ENCODE data around the gene PLXNA3.
A peak's percentile ranks its signal among the peaks of the same experiment; 100 is the strongest.

The PLXNA3 gene

DNA sequence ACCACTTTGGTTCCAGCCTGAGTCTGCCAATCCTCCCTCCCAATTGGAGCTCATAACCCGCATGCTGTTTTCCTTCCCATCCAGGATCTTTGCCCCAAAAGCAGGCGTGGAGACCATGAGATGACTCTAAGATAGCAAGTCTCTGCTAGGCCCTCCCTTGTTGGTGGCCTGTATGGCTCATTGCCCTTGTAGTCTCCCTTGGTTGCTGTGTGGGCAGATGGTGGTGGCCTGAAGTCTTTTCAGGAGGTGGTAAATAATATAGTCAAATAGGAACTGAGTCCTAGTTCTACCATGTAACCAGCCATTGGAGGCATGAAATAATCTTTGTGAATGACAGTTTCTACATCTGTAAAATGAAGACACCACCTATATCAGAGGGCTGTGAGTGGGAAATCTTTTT is 28.4 kb upstream of the PLXNA3 start:
- H3K4me3 ChIP-seq (ENCODE audit: low read depth, low read length), result peak overlapping the region; percentile 77
- TF ChIP-seq, protein P1, sequence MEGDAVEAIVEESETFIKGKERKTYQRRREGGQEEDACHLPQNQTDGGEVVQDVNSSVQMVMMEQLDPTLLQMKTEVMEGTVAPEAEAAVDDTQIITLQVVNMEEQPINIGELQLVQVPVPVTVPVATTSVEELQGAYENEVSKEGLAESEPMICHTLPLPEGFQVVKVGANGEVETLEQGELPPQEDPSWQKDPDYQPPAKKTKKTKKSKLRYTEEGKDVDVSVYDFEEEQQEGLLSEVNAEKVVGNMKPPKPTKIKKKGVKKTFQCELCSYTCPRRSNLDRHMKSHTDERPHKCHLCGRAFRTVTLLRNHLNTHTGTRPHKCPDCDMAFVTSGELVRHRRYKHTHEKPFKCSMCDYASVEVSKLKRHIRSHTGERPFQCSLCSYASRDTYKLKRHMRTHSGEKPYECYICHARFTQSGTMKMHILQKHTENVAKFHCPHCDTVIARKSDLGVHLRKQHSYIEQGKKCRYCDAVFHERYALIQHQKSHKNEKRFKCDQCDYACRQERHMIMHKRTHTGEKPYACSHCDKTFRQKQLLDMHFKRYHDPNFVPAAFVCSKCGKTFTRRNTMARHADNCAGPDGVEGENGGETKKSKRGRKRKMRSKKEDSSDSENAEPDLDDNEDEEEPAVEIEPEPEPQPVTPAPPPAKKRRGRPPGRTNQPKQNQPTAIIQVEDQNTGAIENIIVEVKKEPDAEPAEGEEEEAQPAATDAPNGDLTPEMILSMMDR (IDR thresholded peaks at IDR 0.05; ENCODE audit: low read depth, low read length, missing control alignments), result no peak
- DNase-seq (ENCODE audit: low read depth), result no peak

DNA sequence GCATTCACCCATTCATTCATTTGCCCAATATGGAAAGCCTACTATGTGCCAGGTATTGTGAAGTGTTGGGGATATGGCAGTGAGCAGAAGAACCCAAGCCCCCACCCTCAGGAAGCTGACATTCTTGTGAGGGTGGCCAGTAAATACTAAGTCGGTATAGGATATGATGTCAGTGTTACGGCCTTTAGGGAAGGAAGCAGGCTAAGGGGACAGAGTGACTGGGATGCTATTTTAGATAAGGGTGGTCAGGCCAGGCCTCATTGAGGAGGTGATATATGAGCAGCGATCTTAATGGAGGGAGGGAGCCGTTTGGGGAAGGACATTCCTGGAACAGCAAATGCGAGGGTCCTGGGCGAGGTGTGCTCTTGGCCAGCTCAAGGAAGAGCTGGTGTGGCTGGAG is 27.6 kb upstream of the PLXNA3 start:
- DNase-seq (ENCODE audit: low read depth), result no peak
- TF ChIP-seq, protein P1 (IDR thresholded peaks at IDR 0.05; ENCODE audit: low read depth, low read length, missing control alignments), result no peak
- H3K4me3 ChIP-seq (ENCODE audit: low read depth, low read length), result no peak overlapping the region

DNA sequence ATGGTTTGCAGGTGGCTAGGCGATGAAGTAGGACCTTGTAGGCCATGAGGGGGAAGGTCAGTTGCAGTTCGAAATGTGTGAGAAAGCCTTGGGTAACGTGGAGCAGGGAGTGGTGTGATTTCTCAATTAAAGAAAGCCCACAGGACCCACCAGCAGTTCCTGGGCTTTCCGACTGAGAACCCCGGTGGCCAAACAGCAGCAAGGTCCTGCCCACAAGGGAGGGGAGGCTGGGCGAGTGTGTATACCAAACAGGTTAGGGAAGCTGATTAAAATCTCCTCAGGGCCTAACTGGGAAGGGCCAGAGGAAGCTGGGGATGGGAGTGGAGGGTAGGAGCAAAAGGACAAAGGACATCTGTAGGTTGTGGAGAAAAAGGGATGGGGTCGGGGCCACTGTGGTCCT is 27.2 kb upstream of the PLXNA3 start:
- H3K4me3 ChIP-seq (ENCODE audit: low read depth, low read length), result no peak overlapping the region
- DNase-seq (ENCODE audit: low read depth), result no peak
- TF ChIP-seq, protein P1 (IDR thresholded peaks at IDR 0.05; ENCODE audit: low read depth, low read length, missing control alignments), result no peak

DNA sequence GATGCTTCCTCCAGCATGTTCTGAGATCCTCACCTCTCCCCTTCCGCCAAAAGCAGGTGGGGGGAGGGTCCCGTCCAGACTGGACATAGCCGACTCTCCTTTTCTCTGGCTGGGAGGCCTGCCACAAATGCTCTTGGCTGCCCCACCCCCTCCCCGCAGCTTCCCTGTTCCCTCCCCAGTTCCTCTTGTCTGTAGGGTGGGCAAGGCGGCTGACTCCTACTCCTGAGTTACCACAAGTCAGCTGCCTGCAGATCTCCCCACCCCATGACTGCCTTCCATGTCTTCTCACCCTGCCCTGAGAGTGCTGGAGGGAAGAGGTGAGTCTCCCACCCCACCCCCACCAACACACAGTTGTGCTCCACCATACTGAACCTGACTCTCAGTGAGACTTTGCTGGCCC is 26.7 kb upstream of the PLXNA3 start:
- TF ChIP-seq, protein P1 (IDR thresholded peaks at IDR 0.05; ENCODE audit: low read depth, low read length, missing control alignments), result no peak
- H3K4me3 ChIP-seq (ENCODE audit: low read depth, low read length), result no peak overlapping the region
- DNase-seq (ENCODE audit: low read depth), result no peak

DNA sequence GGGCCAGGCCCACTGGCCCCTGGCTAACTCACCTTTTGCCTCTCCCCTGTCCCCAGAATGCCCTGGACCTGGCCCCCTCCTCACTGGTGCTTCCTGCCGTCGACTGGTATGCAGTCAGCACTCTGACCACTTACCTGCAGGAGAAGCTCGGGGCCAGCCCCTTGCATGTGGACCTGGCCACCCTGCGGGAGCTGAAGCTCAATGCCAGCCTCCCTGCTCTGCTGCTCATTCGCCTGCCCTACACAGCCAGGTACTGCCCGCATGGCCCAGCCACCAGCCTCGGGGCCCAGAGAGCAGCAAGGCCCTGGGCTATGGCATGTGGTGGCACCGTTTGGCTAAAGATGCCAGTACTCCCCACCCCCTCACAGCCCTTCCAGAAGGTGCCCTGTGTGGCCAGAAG is 25.9 kb upstream of the PLXNA3 start:
- TF ChIP-seq, protein P1 (IDR thresholded peaks at IDR 0.05; ENCODE audit: low read depth, low read length, missing control alignments), result no peak
- no peak for DNase-seq (ENCODE audit: low read depth)
- H3K4me3 ChIP-seq (ENCODE audit: low read depth, low read length), result no peak overlapping the region

DNA sequence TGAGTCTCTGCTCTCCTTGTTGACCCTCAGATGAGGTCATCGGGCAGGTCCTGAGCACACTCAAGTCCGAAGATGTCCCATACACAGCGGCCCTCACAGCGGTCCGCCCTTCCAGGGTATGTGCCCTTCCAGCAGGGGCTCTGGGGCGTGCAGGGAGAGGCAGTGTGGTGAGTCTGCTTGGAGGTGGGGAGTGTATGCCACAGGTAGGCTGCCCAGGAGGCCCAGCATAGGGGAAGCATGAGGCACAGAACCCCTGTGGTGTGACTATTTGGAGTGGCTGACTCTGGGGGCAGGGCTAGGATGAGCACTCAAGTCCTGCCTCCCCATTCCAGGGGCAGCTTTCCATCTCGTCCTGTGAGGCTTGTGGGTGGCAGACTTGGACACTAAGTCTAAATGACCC is 24.5 kb upstream of the PLXNA3 start:
- no peak for DNase-seq (ENCODE audit: low read depth)
- TF ChIP-seq, protein P1 (IDR thresholded peaks at IDR 0.05; ENCODE audit: low read depth, low read length, missing control alignments), result no peak
- no peak overlapping the region for H3K4me3 ChIP-seq (ENCODE audit: low read depth, low read length)

DNA sequence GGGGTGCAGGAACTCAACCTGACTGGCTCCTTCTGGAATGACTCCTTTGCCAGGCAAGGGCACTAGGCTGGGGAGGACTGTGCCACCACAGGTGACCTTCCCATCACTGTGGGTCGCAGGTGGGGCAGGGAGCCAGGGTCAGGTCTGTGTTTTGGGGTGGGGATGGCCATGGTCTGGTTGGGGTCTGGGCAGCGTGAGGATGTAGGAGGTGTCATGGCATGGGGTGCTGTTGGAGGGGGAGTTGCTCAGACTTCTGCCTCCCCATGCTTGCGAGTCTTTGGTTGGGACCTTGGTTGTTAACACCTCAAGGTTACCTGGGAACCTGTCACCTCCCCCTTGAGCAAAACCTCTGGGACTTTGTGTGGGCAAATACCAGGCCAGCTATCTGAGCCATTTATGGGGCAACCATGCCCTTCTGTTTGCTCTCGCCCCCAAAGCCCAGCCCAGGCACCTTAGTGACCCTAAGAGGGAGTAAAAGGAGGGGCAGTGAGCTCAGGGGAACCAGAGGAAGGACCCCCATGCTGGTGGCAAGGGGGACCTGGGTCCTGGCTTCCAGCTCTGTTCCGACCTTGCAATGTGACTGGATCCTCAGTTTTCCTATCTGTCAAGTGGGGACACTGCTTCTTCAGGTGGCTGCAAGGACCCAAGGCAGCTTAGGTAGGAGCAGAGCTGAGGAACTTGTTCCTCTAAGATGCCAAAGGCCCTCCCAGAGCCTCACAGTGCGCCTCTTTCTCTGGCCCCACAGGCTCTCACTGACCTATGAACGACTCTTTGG is 23.5 kb upstream of the PLXNA3 start:
- no peak overlapping the region for H3K4me3 ChIP-seq (ENCODE audit: low read depth, low read length)
- DNase-seq (ENCODE audit: low read depth), result no peak
- TF ChIP-seq, protein P1 (IDR thresholded peaks at IDR 0.05; ENCODE audit: low read depth, low read length, missing control alignments), result no peak

Data from GM12864 (cell line).